ENCODE measurements around the gene EIF2B5.

DNA sequence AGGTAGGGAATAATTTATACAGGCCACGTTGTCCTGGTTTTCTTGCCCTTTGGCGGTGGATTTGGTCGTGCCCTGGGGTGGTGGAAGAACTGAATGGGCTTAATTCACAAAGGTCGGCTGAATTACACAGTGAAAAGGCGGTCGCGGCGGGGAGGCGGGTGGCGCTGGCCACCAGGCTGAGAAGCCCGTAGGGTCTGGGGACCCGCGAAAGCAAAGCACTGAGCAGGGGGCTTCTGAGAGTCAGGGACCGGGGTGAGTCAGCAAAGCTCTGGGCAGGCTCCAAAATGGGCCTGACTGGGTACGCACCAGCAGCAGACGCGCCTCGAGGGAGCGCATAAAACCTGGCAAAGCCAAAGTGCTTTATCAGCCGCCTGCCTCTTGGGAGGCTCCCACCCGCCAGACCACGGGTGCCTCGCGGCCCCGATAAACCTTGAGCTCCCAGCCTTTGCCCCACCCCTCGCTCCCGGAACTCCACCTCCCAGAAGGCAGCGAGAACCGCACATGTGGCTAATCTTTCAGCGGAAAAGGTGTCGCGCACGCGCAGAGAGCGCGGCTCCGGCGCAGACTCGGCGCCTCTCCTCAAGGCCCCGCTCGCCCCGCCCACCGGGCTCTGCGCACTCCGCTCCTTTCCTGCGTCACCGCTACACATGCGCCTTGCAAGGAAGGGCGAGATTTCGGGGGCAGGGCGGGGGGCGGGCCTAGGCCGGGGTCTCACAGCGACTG is 50.5 kb downstream of the EIF2B5 start:
- no peak for TF ChIP-seq BRCA1 (CRISPR knock-in tag; IDR thresholded peaks at IDR 0.05)
- TF ChIP-seq, protein P1, sequence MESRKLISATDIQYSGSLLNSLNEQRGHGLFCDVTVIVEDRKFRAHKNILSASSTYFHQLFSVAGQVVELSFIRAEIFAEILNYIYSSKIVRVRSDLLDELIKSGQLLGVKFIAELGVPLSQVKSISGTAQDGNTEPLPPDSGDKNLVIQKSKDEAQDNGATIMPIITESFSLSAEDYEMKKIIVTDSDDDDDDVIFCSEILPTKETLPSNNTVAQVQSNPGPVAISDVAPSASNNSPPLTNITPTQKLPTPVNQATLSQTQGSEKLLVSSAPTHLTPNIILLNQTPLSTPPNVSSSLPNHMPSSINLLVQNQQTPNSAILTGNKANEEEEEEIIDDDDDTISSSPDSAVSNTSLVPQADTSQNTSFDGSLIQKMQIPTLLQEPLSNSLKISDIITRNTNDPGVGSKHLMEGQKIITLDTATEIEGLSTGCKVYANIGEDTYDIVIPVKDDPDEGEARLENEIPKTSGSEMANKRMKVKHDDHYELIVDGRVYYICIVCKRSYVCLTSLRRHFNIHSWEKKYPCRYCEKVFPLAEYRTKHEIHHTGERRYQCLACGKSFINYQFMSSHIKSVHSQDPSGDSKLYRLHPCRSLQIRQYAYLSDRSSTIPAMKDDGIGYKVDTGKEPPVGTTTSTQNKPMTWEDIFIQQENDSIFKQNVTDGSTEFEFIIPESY (CRISPR knock-in tag; IDR thresholded peaks at IDR 0.05), result peak; percentile 73
- TF ChIP-seq, protein P2, sequence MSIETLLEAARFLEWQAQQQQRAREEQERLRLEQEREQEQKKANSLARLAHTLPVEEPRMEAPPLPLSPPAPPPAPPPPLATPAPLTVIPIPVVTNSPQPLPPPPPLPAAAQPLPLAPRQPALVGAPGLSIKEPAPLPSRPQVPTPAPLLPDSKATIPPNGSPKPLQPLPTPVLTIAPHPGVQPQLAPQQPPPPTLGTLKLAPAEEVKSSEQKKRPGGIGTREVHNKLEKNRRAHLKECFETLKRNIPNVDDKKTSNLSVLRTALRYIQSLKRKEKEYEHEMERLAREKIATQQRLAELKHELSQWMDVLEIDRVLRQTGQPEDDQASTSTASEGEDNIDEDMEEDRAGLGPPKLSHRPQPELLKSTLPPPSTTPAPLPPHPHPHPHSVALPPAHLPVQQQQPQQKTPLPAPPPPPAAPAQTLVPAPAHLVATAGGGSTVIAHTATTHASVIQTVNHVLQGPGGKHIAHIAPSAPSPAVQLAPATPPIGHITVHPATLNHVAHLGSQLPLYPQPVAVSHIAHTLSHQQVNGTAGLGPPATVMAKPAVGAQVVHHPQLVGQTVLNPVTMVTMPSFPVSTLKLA (IDR thresholded peaks at IDR 0.05), result peak; percentile 74
- no peak for TF ChIP-seq KLF15 (CRISPR knock-in tag; IDR thresholded peaks at IDR 0.05; ENCODE audit: borderline replicate concordance)
- TF ChIP-seq, protein P3, sequence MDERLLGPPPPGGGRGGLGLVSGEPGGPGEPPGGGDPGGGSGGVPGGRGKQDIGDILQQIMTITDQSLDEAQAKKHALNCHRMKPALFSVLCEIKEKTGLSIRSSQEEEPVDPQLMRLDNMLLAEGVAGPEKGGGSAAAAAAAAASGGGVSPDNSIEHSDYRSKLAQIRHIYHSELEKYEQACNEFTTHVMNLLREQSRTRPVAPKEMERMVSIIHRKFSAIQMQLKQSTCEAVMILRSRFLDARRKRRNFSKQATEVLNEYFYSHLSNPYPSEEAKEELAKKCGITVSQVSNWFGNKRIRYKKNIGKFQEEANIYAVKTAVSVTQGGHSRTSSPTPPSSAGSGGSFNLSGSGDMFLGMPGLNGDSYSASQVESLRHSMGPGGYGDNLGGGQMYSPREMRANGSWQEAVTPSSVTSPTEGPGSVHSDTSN (CRISPR knock-in tag; IDR thresholded peaks at IDR 0.05), result no peak
- TF ChIP-seq MAZ (IDR thresholded peaks at IDR 0.05; ENCODE audit: borderline replicate concordance, low read depth, low read length), result peak; percentile 91
- TF ChIP-seq MAZ (CRISPR knock-in tag; IDR thresholded peaks at IDR 0.05; ENCODE audit: low read depth), result peak; percentile 80
- TF ChIP-seq POLR2A (IDR thresholded peaks at IDR 0.05; ENCODE audit: insufficient read depth in 1 of 2, low read depth in 2 of 2, low read length in 2 of 2), result peak; percentile 82 to 92
